Duodenal mucosa (tissue), 2 donors: ENCODE measurements around the gene NDUFAF2.
A peak's percentile ranks its signal among the peaks of the same experiment; 100 is the strongest.
"Not testable (repeated sequence)": the region's sequence is repeated elsewhere in the genome, so short reads cannot be mapped to it uniquely, and the experiment has no call there.

Experiments
- H3K27ac ChIP-seq: one replicate; pipeline ENCODE4 v1.7.0; 2013; ENCODE audit warnings: low read depth, low read length
- H3K27me3 ChIP-seq, 2 donors: one replicate each; pipeline ENCODE4 v1.7.0; 2013; ENCODE audit warnings: low read length in 2 of 2, control low read depth in 1 of 2; ENCODE audit not compliant: insufficient read depth in 2 of 2, control insufficient read depth in 1 of 2
- H3K36me3 ChIP-seq, 2 donors: one replicate each; pipeline ENCODE4 v1.7.0; 2013; ENCODE audit warnings: low read length in 2 of 2, control low read depth in 1 of 2; ENCODE audit not compliant: insufficient read depth in 2 of 2, control insufficient read depth in 1 of 2
- H3K4me1 ChIP-seq, 2 donors: one replicate each; pipeline ENCODE4 v1.7.0; 2013; ENCODE audit warnings: low read length in 2 of 2, control low read depth in 1 of 2; ENCODE audit not compliant: insufficient read depth in 2 of 2, control insufficient read depth in 1 of 2
- H3K4me3 ChIP-seq, 2 donors: one replicate each; pipeline ENCODE4 v1.7.0; 2013; ENCODE audit warnings: low read length in 2 of 2, low read depth in 1 of 2
- H3K9ac ChIP-seq, 2 donors: one replicate each; pipeline ENCODE4 v1.7.0; 2013; ENCODE audit warnings: low read length in 2 of 2, low read depth in 1 of 2
- H3K9me3 ChIP-seq, 2 donors: one replicate each; pipeline ENCODE4 v1.7.0; 2013; ENCODE audit warnings: low read length in 2 of 2, control low read depth in 1 of 2; ENCODE audit not compliant: control insufficient read depth in 1 of 2

NDUFAF2 gene

GRCh38 chr5:61178702-61179101 is 233.7 kb downstream of the NDUFAF2 start:
- no peaks in the 10 kb centered on the region for H3K36me3 ChIP-seq
- H3K27me3 ChIP-seq: no peaks in the 10 kb centered on the region
- no peak overlapping the region for H3K4me3 ChIP-seq
- H3K27ac ChIP-seq: no peak overlapping the region
- H3K9me3 ChIP-seq: no peaks in the 10 kb centered on the region
- no peak overlapping the region for H3K9ac ChIP-seq
- peaks cover 0 to 4% of the 10 kb centered on the region in 2 donors for H3K4me1 ChIP-seq

GRCh38 chr5:61180886-61181285 is 235.9 kb downstream of the NDUFAF2 start:
- H3K36me3 ChIP-seq: no peaks in the 10 kb centered on the region
- peak overlapping the region in 1 of 2 donors; percentile 54 for H3K9ac ChIP-seq
- H3K4me3 ChIP-seq: peak overlapping the region; percentile 59 to 60
- no peaks in the 10 kb centered on the region for H3K9me3 ChIP-seq
- H3K27me3 ChIP-seq: no peaks in the 10 kb centered on the region
- H3K27ac ChIP-seq: no peak overlapping the region
- H3K4me1 ChIP-seq: peaks cover 0 to 4% of the 10 kb centered on the region in 2 donors

- H3K27ac ChIP-seq: no peak overlapping the region
- H3K4me1 ChIP-seq: peaks cover 0 to 4% of the 10 kb centered on the region in 2 donors
- H3K9me3 ChIP-seq: no peaks in the 10 kb centered on the region
- no peaks in the 10 kb centered on the region for H3K27me3 ChIP-seq
- no peak overlapping the region for H3K9ac ChIP-seq
- no peak overlapping the region for H3K4me3 ChIP-seq
- no peaks in the 10 kb centered on the region for H3K36me3 ChIP-seq
Observed at GRCh38 chr5:61182449-61182848, 237.4 kb downstream of the NDUFAF2 start.

GRCh38 chr5:61183538-61183937 is 238.5 kb downstream of the NDUFAF2 start:
- H3K4me3 ChIP-seq: no peak overlapping the region
- H3K27ac ChIP-seq: no peak overlapping the region
- H3K9ac ChIP-seq: no peak overlapping the region
- no peaks in the 10 kb centered on the region for H3K27me3 ChIP-seq
- no peaks in the 10 kb centered on the region for H3K36me3 ChIP-seq
- peaks cover 0 to 4% of the 10 kb centered on the region in 2 donors for H3K4me1 ChIP-seq
- H3K9me3 ChIP-seq: no peaks in the 10 kb centered on the region

GRCh38 chr5:61184708-61185107 is 239.7 kb downstream of the NDUFAF2 start:
- Histone ChIP-seq H3K36me3 (no peaks in the 10 kb centered on the region), H3K9ac (no peak overlapping the region), H3K9me3 (no peaks in the 10 kb centered on the region), H3K27me3 (no peaks in the 10 kb centered on the region), H3K27ac (no peak overlapping the region), H3K4me1 (peaks cover 0 to 4% of the 10 kb centered on the region in 2 donors), H3K4me3 (no peak overlapping the region)

GRCh38 chr5:61186634-61187033 is 241.6 kb downstream of the NDUFAF2 start:
- H3K27me3 ChIP-seq: no peaks in the 10 kb centered on the region
- H3K4me1 ChIP-seq: no peaks in the 10 kb centered on the region

GRCh38 chr5:61187352-61187751 is 242.3 kb downstream of the NDUFAF2 start:
- H3K27ac ChIP-seq, H3K4me1 ChIP-seq, H3K36me3 ChIP-seq, H3K4me3 ChIP-seq, H3K9me3 ChIP-seq, H3K27me3 ChIP-seq, H3K9ac ChIP-seq: not testable (repeated sequence)

More at GRCh38 chr5:61186634-61187033, 241.6 kb downstream of the NDUFAF2 start:
- Histone ChIP-seq H3K36me3 (no peaks in the 10 kb centered on the region), H3K4me3 (no peak overlapping the region), H3K27ac (no peak overlapping the region), H3K9me3 (no peaks in the 10 kb centered on the region), H3K9ac (no peak overlapping the region)

GRCh38 chr5:61187826-61188225 is 242.8 kb downstream of the NDUFAF2 start:
- H3K36me3 ChIP-seq, H3K4me1 ChIP-seq, H3K4me3 ChIP-seq, H3K27me3 ChIP-seq, H3K27ac ChIP-seq, H3K9me3 ChIP-seq, H3K9ac ChIP-seq: not testable (repeated sequence)

- no peaks in the 10 kb centered on the region for H3K36me3 ChIP-seq
- H3K4me3 ChIP-seq: no peak overlapping the region
- no peaks in the 10 kb centered on the region for H3K4me1 ChIP-seq
- no peak overlapping the region for H3K27ac ChIP-seq
- peaks cover 0 to 4% of the 10 kb centered on the region in 2 donors for H3K9me3 ChIP-seq
- H3K9ac ChIP-seq: no peak overlapping the region
- H3K27me3 ChIP-seq: no peaks in the 10 kb centered on the region
Observed at GRCh38 chr5:61198606-61199005, 253.6 kb downstream of the NDUFAF2 start.

- Histone ChIP-seq H3K9ac (no peak overlapping the region), H3K9me3 (peaks cover 0 to 4% of the 10 kb centered on the region in 2 donors), H3K4me1 (no peaks in the 10 kb centered on the region), H3K27ac (no peak overlapping the region), H3K4me3 (no peak overlapping the region), H3K27me3 (no peaks in the 10 kb centered on the region), H3K36me3 (no peaks in the 10 kb centered on the region)
Observed at GRCh38 chr5:61200582-61201155, 255.7 kb downstream of the NDUFAF2 start.

GRCh38 chr5:61202213-61202612 is 257.2 kb downstream of the NDUFAF2 start:
- H3K27ac ChIP-seq: no peak overlapping the region
- no peak overlapping the region for H3K4me3 ChIP-seq
- no peak overlapping the region for H3K9ac ChIP-seq
- H3K36me3 ChIP-seq: no peaks in the 10 kb centered on the region
- no peaks in the 10 kb centered on the region for H3K4me1 ChIP-seq
- H3K27me3 ChIP-seq: no peaks in the 10 kb centered on the region
- peaks cover 0 to 4% of the 10 kb centered on the region in 2 donors for H3K9me3 ChIP-seq
